Placental epithelial cell (primary cell): ENCODE results near the gene WEE1. TPM values are rescaled to one million over a fixed set of nuclear protein-coding genes. Genes with fewer than 3 reads are reported as not detected.

Experiments
- small RNA-seq: library from RNA; depleted of rRNA; stranded (forward); fragments of <200 nt; gene quantifications from one replicate; pipeline ENCODE3, GENCODE V24; 2012
- total RNA-seq: library from RNA; depleted of rRNA; stranded (reverse); fragments of >200 nt; gene quantifications from 2 replicates; pipeline ENCODE4 v1.2.3, GENCODE V29; 2012

The WEE1 gene
- total RNA-seq, result 65.4 and 85.6 TPM in 2 replicates

GRCh38 chr11:9573052-9573774 lies at the start of gene WEE1:
Gene WEE1 (plus strand): TSS chr11:9573670. CDS start chr11:9573934, 264 bp downstream.

Small RNA genes within 50 kb of the gene (small RNA-seq; reads per million reads assigned to genes)
- 0.14 reads per million for gene RF01210

Other genes starting within 250 kb of the WEE1 start
- gene IPO7, start 189.0 kb upstream of the WEE1 start, total RNA-seq, result 161 and 179 TPM in 2 replicates
- 19.3 and 21.2 TPM in 2 replicates for gene ZNF143, start 112.7 kb upstream of the WEE1 start, total RNA-seq
- 16.9 and 19.6 TPM in 2 replicates for gene SWAP70, start 90.4 kb downstream of the WEE1 start, total RNA-seq